Measurements from ENCODE around the gene TPD52L2.

The TPD52L2 gene

DNA sequence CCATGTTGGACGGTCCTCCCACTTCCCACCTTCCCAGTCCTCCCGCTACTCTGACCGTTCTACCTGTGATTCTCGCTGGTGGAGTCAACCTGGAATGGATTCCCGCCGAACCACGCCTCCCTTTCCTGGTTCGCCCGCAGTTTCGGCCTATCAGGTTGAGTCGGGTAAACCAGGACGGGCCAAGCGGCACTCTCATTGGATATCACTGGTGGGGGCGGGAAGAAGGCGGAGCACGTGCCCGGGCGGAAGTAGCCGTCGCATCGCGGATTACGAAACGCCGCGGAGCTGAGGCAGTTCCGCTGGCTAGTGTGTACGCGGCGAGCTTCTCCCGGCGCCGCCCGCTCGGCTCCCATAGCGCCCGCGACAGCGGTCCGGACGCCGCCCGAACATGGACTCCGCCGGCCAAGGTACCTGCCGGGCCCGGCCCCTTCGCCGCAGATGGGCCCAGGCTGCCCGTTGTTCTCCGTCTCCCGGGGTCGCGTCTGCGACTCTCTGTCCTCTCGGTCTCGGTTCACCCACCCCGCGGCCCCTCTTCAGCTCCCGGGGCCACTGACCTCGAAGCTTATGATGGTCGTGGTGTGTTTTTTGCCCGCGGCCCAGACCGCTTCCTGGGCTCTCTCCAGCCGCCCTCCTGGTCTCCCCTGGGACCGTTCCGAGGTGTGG lies at the start of gene TPD52L2:
TSS of gene TPD52L2 (plus strand) at position 293 of the 663 bp plus-strand sequence. CDS start at position 389, 96 bp downstream.
- H3K79me2 ChIP-seq (ENCODE audit: insufficient read depth, low read length), result peaks cover 63% of the 10 kb centered on the region
- H3K9me2 ChIP-seq (replicated peaks; ENCODE audit: low read depth, low read length), result no peaks in the 10 kb centered on the region
- no peaks in the 10 kb centered on the region for H3K27me3 ChIP-seq (ENCODE audit: insufficient read depth, low read length, poor library complexity, severe bottlenecking)
- H3K4me3 ChIP-seq (ENCODE audit: low read length, poor library complexity, severe bottlenecking), result peak within 1 kb of the TSS; percentile 98
- H3F3A ChIP-seq (ENCODE audit: low read depth), result no peaks in the 10 kb centered on the region
- peaks cover 23% of the 10 kb centered on the region for H3K4me1 ChIP-seq (ENCODE audit: insufficient read depth, low read length, poor library complexity, severe bottlenecking)
- peak within 1 kb of the TSS; percentile 94 for H3K9ac ChIP-seq (ENCODE audit: low read depth, low read length, poor library complexity, severe bottlenecking)
- no peaks in the 10 kb centered on the region for H3K9me3 ChIP-seq (ENCODE audit: insufficient read depth, low read depth, low read length)
- H2AFZ ChIP-seq (ENCODE audit: low read length), result peak within 1 kb of the TSS; percentile 84
- H4K20me1 ChIP-seq (ENCODE audit: insufficient read depth, low read length, poor library complexity, severe bottlenecking), result peaks cover 5% of the 10 kb centered on the region
- peaks cover 11% of the 10 kb centered on the region; the same call in 1 of the 2 replicates for H3K36me3 ChIP-seq (ENCODE audit: insufficient read depth, low read length)
- peak within 1 kb of the TSS; percentile 99 for H3K4me2 ChIP-seq (ENCODE audit: low read depth, low read length, poor library complexity, severe bottlenecking)
- TF ChIP-seq, protein P1, sequence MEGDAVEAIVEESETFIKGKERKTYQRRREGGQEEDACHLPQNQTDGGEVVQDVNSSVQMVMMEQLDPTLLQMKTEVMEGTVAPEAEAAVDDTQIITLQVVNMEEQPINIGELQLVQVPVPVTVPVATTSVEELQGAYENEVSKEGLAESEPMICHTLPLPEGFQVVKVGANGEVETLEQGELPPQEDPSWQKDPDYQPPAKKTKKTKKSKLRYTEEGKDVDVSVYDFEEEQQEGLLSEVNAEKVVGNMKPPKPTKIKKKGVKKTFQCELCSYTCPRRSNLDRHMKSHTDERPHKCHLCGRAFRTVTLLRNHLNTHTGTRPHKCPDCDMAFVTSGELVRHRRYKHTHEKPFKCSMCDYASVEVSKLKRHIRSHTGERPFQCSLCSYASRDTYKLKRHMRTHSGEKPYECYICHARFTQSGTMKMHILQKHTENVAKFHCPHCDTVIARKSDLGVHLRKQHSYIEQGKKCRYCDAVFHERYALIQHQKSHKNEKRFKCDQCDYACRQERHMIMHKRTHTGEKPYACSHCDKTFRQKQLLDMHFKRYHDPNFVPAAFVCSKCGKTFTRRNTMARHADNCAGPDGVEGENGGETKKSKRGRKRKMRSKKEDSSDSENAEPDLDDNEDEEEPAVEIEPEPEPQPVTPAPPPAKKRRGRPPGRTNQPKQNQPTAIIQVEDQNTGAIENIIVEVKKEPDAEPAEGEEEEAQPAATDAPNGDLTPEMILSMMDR (conservative IDR thresholded peaks at IDR 0.05; ENCODE audit: low read length), result no peak
- no peak for TF ChIP-seq EZH2phosphoT487 (IDR thresholded peaks at IDR 0.05; ENCODE audit: borderline replicate concordance)

DNA sequence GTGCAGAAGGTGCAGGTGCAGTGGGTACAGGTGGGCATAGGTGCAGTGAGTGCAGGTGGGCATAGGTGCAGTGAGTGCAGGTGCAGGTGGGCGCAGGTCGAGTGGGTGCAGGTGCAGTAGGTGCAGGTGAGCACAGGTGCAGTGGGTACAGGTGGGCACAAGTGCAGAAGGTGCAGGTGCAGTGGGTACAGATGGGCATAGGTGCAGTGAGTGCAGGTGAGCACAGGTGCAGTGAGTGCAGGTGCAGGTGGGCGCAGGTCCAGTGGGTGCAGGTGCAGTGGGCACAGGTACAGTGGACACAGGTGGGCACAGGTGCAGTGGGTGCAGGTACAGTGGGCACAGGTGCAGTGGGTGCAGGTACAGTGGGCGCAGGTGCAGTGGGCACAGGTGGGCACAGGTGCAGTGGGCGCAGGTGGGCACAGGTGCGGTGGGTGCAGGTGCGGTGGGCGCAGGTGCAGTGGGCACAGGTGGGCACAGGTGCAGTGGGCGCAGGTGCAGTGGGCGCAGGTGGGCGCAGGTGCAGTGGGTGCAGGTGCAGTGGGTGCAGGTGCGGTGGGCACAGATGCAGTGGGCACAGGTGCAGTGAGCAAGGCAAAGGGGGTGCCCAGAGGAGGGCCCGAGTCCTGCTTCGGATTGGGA lies 49.3 kb upstream of the TPD52L2 start:
- Histone ChIP-seq H2AFZ (ENCODE audit: low read length) (no peak overlapping the region), H3K27me3 (ENCODE audit: insufficient read depth, low read length, poor library complexity, severe bottlenecking) (no peaks in the 10 kb centered on the region), H3K4me2 (ENCODE audit: low read depth, low read length, poor library complexity, severe bottlenecking) (no peak overlapping the region), H3K9me2 (replicated peaks; ENCODE audit: low read depth, low read length) (no peaks in the 10 kb centered on the region), H3K9ac (ENCODE audit: low read depth, low read length, poor library complexity, severe bottlenecking) (no peak overlapping the region), H3K4me1 (ENCODE audit: insufficient read depth, low read length, poor library complexity, severe bottlenecking) (peaks cover 5% of the 10 kb centered on the region), H3K4me3 (ENCODE audit: low read length, poor library complexity, severe bottlenecking) (no peak overlapping the region), H3K79me2 (ENCODE audit: insufficient read depth, low read length) (no peaks in the 10 kb centered on the region), H4K20me1 (ENCODE audit: insufficient read depth, low read length, poor library complexity, severe bottlenecking) (no peaks in the 10 kb centered on the region), H3K36me3 (ENCODE audit: insufficient read depth, low read length) (no peaks in the 10 kb centered on the region), H3F3A (ENCODE audit: low read depth) (no peaks in the 10 kb centered on the region), H3K9me3 (ENCODE audit: insufficient read depth, low read depth, low read length) (no peaks in the 10 kb centered on the region)
- TF ChIP-seq, protein P1 (conservative IDR thresholded peaks at IDR 0.05; ENCODE audit: low read length), result no peak

DNA sequence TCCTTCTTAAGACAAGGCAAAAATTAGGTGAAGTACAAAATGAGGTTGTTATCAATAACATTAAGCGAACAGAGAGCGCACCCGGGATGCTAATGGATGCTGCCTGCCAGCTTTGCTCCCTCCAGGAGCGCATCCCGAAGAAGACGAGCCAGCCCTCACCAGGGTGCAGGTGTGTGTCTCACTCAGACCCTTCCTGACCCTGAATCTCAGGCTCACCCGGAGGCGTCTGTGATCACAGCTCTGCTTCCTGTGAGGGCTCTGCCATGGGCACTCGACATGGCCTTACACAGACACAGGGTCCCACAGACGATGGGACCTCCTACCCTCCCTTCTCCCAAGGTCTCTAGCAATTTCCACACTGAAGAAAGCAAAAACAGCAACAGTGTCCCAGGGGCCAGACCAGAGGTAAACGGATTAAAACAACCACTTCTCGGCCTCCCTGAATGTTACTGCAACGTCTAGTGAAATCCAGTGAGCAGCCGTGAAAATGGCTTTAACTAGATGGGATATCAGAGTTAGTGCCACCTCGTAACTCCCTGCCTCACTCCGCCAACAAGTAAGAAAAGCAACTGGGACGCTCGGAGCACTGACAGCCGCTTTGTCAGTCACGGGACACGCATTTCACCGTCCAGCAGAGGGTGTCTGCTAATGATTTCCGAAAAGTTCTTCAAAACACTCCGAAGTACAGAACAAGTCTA lies 45.7 kb upstream of the TPD52L2 start:
- Histone ChIP-seq H3K36me3 (ENCODE audit: insufficient read depth, low read length) (no peaks in the 10 kb centered on the region), H3K4me2 (ENCODE audit: low read depth, low read length, poor library complexity, severe bottlenecking) (no peak overlapping the region), H3K4me3 (ENCODE audit: low read length, poor library complexity, severe bottlenecking) (no peak overlapping the region), H2AFZ (ENCODE audit: low read length) (no peak overlapping the region), H4K20me1 (ENCODE audit: insufficient read depth, low read length, poor library complexity, severe bottlenecking) (no peaks in the 10 kb centered on the region), H3F3A (ENCODE audit: low read depth) (no peaks in the 10 kb centered on the region), H3K9me2 (replicated peaks; ENCODE audit: low read depth, low read length) (no peaks in the 10 kb centered on the region), H3K9me3 (ENCODE audit: insufficient read depth, low read depth, low read length) (no peaks in the 10 kb centered on the region), H3K9ac (ENCODE audit: low read depth, low read length, poor library complexity, severe bottlenecking) (no peak overlapping the region), H3K79me2 (ENCODE audit: insufficient read depth, low read length) (no peaks in the 10 kb centered on the region), H3K4me1 (ENCODE audit: insufficient read depth, low read length, poor library complexity, severe bottlenecking) (peaks cover 5% of the 10 kb centered on the region), H3K27me3 (ENCODE audit: insufficient read depth, low read length, poor library complexity, severe bottlenecking) (no peaks in the 10 kb centered on the region)
- TF ChIP-seq, protein P1 (conservative IDR thresholded peaks at IDR 0.05; ENCODE audit: low read length), result peak; percentile 46
- no peak for TF ChIP-seq EZH2phosphoT487 (IDR thresholded peaks at IDR 0.05; ENCODE audit: borderline replicate concordance)

Measured in Loucy (cell line).